Measurements from ENCODE around the gene EYA2.

The EYA2 gene

GRCh38 chr20:47054506-47054905, 159.9 kb downstream of the EYA2 start:
- TF ChIP-seq POLR2A (IDR thresholded peaks at IDR 0.05; ENCODE audit: extremely low read depth, insufficient read length) (no peak), MYC (IDR thresholded peaks at IDR 0.05; ENCODE audit: low read depth, low read length) (no peak), CTCF (IDR thresholded peaks at IDR 0.05; ENCODE audit: low read depth, low read length) (no peak)
- TF ChIP-seq, protein P1, sequence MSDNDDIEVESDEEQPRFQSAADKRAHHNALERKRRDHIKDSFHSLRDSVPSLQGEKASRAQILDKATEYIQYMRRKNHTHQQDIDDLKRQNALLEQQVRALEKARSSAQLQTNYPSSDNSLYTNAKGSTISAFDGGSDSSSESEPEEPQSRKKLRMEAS (IDR thresholded peaks at IDR 0.05; ENCODE audit: low read depth, low read length), result no peak
- H3K4me3 ChIP-seq (ENCODE audit: low read depth, low read length), result no peak overlapping the region
- no peak for DNase-seq (ENCODE audit: low read depth)

GRCh38 chr20:47054945-47055344, 160.3 kb downstream of the EYA2 start:
- no peak for TF ChIP-seq MYC (IDR thresholded peaks at IDR 0.05; ENCODE audit: low read depth, low read length)
- TF ChIP-seq, protein P1 (IDR thresholded peaks at IDR 0.05; ENCODE audit: low read depth, low read length), result no peak
- TF ChIP-seq POLR2A (IDR thresholded peaks at IDR 0.05; ENCODE audit: extremely low read depth, insufficient read length), result no peak
- no peak for TF ChIP-seq CTCF (IDR thresholded peaks at IDR 0.05; ENCODE audit: low read depth, low read length)
- H3K4me3 ChIP-seq (ENCODE audit: low read depth, low read length), result no peak overlapping the region
- DNase-seq (ENCODE audit: low read depth), result peak; percentile 21

DNA sequence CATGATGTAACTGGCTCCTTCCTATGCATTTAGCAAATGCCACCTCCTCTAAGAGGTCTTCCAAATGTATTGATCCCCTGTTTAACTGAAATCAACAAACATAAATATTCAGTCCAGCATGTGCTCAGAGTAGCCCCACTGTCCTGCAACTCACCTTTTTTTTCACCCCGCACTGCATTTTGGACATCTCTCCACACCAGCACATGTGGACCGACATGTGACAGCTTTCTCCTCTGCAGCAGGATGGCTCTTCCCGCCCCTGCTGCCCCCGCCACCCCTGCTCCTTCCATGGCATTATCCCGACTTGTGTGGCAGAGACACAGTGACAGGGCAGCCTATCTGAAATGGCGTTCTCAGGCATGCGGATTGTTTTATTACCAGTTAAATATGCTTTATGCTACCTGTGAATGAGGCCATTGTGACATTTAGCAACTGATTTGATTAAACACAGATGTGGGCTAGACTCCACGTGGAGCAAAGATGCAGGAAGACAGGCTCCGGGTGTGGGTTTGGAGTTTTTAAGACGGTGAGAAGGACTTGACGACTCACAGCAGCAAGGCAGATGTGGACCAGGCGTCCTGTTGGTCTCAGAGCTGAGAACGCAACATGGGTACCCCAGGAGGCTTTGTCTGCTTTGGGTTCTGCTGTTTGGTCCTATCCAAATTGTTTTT, 161.2 kb downstream of the EYA2 start:
- TF ChIP-seq, protein P1 (IDR thresholded peaks at IDR 0.05; ENCODE audit: low read depth, low read length), result no peak
- no peak for TF ChIP-seq MYC (IDR thresholded peaks at IDR 0.05; ENCODE audit: low read depth, low read length)
- TF ChIP-seq CTCF (IDR thresholded peaks at IDR 0.05; ENCODE audit: low read depth, low read length), result no peak
- TF ChIP-seq POLR2A (IDR thresholded peaks at IDR 0.05; ENCODE audit: extremely low read depth, insufficient read length), result no peak
- no peak for DNase-seq (ENCODE audit: low read depth)
- no peak overlapping the region for H3K4me3 ChIP-seq (ENCODE audit: low read depth, low read length)

GRCh38 chr20:47057661-47058060, 163.0 kb downstream of the EYA2 start:
- DNase-seq (ENCODE audit: low read depth), result no peak
- TF ChIP-seq MYC (IDR thresholded peaks at IDR 0.05; ENCODE audit: low read depth, low read length) (no peak), POLR2A (IDR thresholded peaks at IDR 0.05; ENCODE audit: extremely low read depth, insufficient read length) (no peak), CTCF (IDR thresholded peaks at IDR 0.05; ENCODE audit: low read depth, low read length) (no peak)
- TF ChIP-seq, protein P1 (IDR thresholded peaks at IDR 0.05; ENCODE audit: low read depth, low read length), result no peak
- H3K4me3 ChIP-seq (ENCODE audit: low read depth, low read length), result no peak overlapping the region

DNA sequence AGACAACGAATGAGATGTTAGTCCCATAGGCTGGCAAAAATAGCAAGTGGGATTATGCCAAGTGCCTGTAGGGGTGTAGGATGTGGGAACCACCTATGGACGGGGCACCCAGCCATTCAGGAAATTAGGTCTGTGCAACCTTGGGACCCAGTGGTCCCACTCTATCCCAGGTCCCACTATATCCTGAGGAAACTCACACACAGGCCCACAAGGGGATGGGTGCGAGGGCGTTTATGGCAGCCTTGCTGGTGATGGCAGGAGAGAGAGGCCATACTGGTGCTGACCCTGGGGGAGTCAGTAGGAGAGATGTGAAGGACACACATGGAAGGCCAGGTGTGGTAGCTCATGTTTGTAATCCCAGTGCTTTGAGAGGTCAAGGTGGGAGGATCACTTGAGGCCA, 163.6 kb downstream of the EYA2 start:
- H3K4me3 ChIP-seq (ENCODE audit: low read depth, low read length), result no peak overlapping the region
- no peak for DNase-seq (ENCODE audit: low read depth)
- TF ChIP-seq POLR2A (IDR thresholded peaks at IDR 0.05; ENCODE audit: extremely low read depth, insufficient read length), result no peak
- TF ChIP-seq, protein P1 (IDR thresholded peaks at IDR 0.05; ENCODE audit: low read depth, low read length), result no peak
- TF ChIP-seq MYC (IDR thresholded peaks at IDR 0.05; ENCODE audit: low read depth, low read length), result no peak
- TF ChIP-seq CTCF (IDR thresholded peaks at IDR 0.05; ENCODE audit: low read depth, low read length), result no peak

Data from NB4 (cell line).